ENCODE measurements around the gene CKAP4.

CKAP4 gene

DNA sequence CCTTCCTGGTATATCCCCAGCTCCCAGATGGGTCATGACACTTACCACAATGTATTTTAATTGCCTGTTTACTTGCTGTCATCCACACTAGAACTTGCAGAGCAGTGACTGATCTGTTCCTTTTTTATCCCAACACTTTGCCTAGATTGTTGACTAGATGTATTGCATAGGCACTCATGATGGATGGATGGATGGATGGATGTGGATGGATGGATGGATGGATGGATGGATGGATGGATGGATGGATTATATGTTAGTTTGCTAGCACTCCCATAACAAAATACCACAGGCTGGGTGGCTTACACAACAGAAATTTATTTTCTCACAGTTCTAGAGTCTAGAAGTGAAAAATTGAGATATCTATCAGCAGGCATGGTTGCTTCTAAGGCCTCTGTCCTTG is 8.7 kb upstream of the CKAP4 start:
- Histone ChIP-seq H3K4me3 (ENCODE audit: low read depth in 1 of 2, low read length in 2 of 2) (no peak overlapping the region), H3K27me3 (ENCODE audit: control insufficient read depth in 1 of 2, insufficient read depth in 2 of 2, low read length in 2 of 2) (no peaks in the 10 kb centered on the region), H3K4me1 (ENCODE audit: control insufficient read depth in 1 of 2, insufficient read depth in 2 of 2, low read length in 2 of 2) (no peaks in the 10 kb centered on the region), H3K36me3 (ENCODE audit: control insufficient read depth in 1 of 2, insufficient read depth in 2 of 2, low read length in 2 of 2) (no peaks in the 10 kb centered on the region), H3K9me3 (ENCODE audit: control insufficient read depth in 1 of 2, low read length in 2 of 2) (no peaks in the 10 kb centered on the region), H3K9ac (ENCODE audit: low read depth in 1 of 2, low read length in 2 of 2) (no peak overlapping the region), H3K27ac (ENCODE audit: low read depth, low read length) (no peak overlapping the region)

DNA sequence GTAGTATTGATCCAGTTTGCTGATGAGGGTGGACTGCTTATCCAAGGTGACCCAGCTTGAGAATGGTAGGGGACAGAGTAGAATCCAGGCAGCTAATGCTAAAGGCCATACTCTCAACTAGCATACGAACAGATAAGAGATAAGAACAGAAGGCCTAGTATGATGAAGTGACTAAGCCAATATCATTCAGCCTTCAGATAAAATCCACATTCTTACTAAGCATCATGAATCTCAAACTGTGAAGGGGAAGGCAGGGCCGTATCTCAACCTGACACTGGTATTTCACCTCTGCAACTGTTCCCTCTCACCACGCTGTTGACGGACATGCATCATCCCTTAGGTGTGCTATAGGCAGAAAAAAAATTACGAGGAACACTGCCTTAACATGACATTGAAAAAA is 8.1 kb upstream of the CKAP4 start:
- H3K4me1 ChIP-seq (ENCODE audit: control insufficient read depth in 1 of 2, insufficient read depth in 2 of 2, low read length in 2 of 2): no peaks in the 10 kb centered on the region
- H3K27me3 ChIP-seq (ENCODE audit: control insufficient read depth in 1 of 2, insufficient read depth in 2 of 2, low read length in 2 of 2): no peaks in the 10 kb centered on the region

GRCh38 chr12:106255493-106255892 is 7.7 kb upstream of the CKAP4 start:
- H3K36me3 ChIP-seq (ENCODE audit: control insufficient read depth in 1 of 2, insufficient read depth in 2 of 2, low read length in 2 of 2): no peaks in the 10 kb centered on the region
- H3K9ac ChIP-seq (ENCODE audit: low read depth in 1 of 2, low read length in 2 of 2): no peak overlapping the region
- H3K27me3 ChIP-seq (ENCODE audit: control insufficient read depth in 1 of 2, insufficient read depth in 2 of 2, low read length in 2 of 2): no peaks in the 10 kb centered on the region
- no peak overlapping the region for H3K4me3 ChIP-seq (ENCODE audit: low read depth in 1 of 2, low read length in 2 of 2)
- no peak overlapping the region for H3K27ac ChIP-seq (ENCODE audit: low read depth, low read length)
- no peaks in the 10 kb centered on the region for H3K9me3 ChIP-seq (ENCODE audit: control insufficient read depth in 1 of 2, low read length in 2 of 2)
- no peaks in the 10 kb centered on the region for H3K4me1 ChIP-seq (ENCODE audit: control insufficient read depth in 1 of 2, insufficient read depth in 2 of 2, low read length in 2 of 2)

More for the DNA sequence above, 8.1 kb upstream of the CKAP4 start:
- Histone ChIP-seq H3K27ac (ENCODE audit: low read depth, low read length) (no peak overlapping the region), H3K4me3 (ENCODE audit: low read depth in 1 of 2, low read length in 2 of 2) (no peak overlapping the region), H3K9me3 (ENCODE audit: control insufficient read depth in 1 of 2, low read length in 2 of 2) (no peaks in the 10 kb centered on the region), H3K36me3 (ENCODE audit: control insufficient read depth in 1 of 2, insufficient read depth in 2 of 2, low read length in 2 of 2) (no peaks in the 10 kb centered on the region), H3K9ac (ENCODE audit: low read depth in 1 of 2, low read length in 2 of 2) (no peak overlapping the region)

GRCh38 chr12:106254724-106255123 is 6.9 kb upstream of the CKAP4 start:
- H3K4me3 ChIP-seq (ENCODE audit: low read depth in 1 of 2, low read length in 2 of 2): no peak overlapping the region
- no peak overlapping the region for H3K9ac ChIP-seq (ENCODE audit: low read depth in 1 of 2, low read length in 2 of 2)
- no peaks in the 10 kb centered on the region for H3K36me3 ChIP-seq (ENCODE audit: control insufficient read depth in 1 of 2, insufficient read depth in 2 of 2, low read length in 2 of 2)
- peaks cover 3 to 4% of the 10 kb centered on the region in 2 donors for H3K4me1 ChIP-seq (ENCODE audit: control insufficient read depth in 1 of 2, insufficient read depth in 2 of 2, low read length in 2 of 2)
- no peaks in the 10 kb centered on the region for H3K9me3 ChIP-seq (ENCODE audit: control insufficient read depth in 1 of 2, low read length in 2 of 2)
- no peaks in the 10 kb centered on the region for H3K27me3 ChIP-seq (ENCODE audit: control insufficient read depth in 1 of 2, insufficient read depth in 2 of 2, low read length in 2 of 2)
- no peak overlapping the region for H3K27ac ChIP-seq (ENCODE audit: low read depth, low read length)

DNA sequence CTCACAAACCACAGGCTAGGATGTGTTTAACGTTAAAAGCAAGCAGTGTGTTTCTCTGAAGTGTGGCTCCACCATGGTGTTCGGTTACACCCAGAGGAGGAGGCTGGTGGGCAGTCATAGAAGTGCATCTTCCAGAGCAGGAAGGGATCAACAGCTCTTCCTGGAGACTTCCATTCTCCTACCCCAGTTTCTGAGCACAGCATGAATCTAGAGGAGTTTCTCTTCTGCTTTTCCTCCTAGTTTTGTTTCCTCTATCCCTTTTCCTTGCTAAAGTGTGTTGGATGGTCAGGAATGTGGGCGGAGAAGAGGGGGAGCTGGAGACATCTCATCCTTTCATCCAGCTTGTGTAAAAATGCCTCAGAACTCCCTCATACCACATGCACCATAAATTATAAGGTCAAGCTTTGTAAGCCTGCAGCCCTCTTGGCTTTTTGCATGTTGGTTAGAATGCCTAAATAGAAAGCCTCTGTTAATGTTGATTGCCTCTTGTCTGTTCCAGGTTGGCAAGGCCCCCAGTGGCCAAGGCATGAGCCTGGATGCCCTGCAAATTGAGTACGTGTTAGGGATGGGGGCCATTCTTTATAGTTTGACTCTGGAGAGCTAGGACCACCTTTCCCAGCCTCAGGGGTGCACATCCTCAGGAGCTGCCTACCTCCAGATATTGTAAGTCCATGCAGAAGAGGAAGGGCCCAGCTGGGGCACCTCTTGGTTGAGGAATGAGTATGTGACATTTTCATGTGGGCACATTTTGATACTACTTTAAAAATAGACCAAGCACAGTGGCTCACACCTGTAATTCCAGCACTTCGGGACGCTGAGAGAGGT is 4.0 kb upstream of the CKAP4 start:
- Histone ChIP-seq H3K9ac (ENCODE audit: low read depth in 1 of 2, low read length in 2 of 2) (no peak overlapping the region), H3K27me3 (ENCODE audit: control insufficient read depth in 1 of 2, insufficient read depth in 2 of 2, low read length in 2 of 2) (no peaks in the 10 kb centered on the region), H3K36me3 (ENCODE audit: control insufficient read depth in 1 of 2, insufficient read depth in 2 of 2, low read length in 2 of 2) (no peaks in the 10 kb centered on the region), H3K4me3 (ENCODE audit: low read depth in 1 of 2, low read length in 2 of 2) (no peak overlapping the region), H3K9me3 (ENCODE audit: control insufficient read depth in 1 of 2, low read length in 2 of 2) (no peaks in the 10 kb centered on the region), H3K4me1 (ENCODE audit: control insufficient read depth in 1 of 2, insufficient read depth in 2 of 2, low read length in 2 of 2) (peaks cover 17% of the 10 kb centered on the region in 2 donors), H3K27ac (ENCODE audit: low read depth, low read length) (no peak overlapping the region)

DNA sequence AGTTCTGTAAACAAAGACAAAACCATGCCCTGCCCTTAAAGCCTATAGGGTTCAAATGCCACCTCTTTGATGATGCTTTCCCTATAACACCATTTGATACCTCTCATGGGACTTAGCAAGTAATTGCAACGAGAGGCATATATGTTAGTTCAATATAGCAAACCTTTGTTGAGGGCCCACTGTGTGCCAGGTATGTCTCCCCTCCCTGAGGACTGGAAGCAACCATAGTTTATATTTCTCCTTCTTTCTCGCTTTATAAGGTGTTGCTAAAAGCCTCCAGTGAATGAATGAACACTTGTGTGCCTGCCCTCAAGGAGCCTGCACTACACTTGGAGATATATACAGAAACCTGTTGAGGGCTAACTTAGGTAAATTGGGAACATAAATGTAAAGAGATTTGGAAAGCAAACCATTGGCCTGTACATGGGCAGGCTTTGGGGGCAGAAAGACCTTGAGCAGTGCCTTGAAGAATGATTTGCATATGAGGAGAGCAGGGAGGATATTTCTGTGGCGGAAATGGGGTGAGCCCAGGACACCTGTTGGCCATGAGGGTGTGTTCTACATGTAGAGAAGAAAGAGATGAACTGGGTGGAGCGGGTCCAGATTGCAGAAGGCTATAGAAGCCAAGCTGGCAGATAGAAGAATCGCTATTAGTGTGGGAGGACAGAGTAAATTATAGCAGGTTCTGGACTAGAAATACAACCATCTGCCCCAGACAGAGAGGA is 1.8 kb upstream of the CKAP4 start:
- H3K4me1 ChIP-seq (ENCODE audit: control insufficient read depth in 1 of 2, insufficient read depth in 2 of 2, low read length in 2 of 2): peaks cover 27 to 39% of the 10 kb centered on the region in 2 donors
- H3K27me3 ChIP-seq (ENCODE audit: control insufficient read depth in 1 of 2, insufficient read depth in 2 of 2, low read length in 2 of 2): no peaks in the 10 kb centered on the region
- peak overlapping the region; percentile 79 for H3K27ac ChIP-seq (ENCODE audit: low read depth, low read length)
- H3K9me3 ChIP-seq (ENCODE audit: control insufficient read depth in 1 of 2, low read length in 2 of 2): no peaks in the 10 kb centered on the region
- H3K36me3 ChIP-seq (ENCODE audit: control insufficient read depth in 1 of 2, insufficient read depth in 2 of 2, low read length in 2 of 2): no peaks in the 10 kb centered on the region
- H3K9ac ChIP-seq (ENCODE audit: low read depth in 1 of 2, low read length in 2 of 2): peak overlapping the region in 1 of 2 donors; percentile 70
- peak overlapping the region in 1 of 2 donors; percentile 74 for H3K4me3 ChIP-seq (ENCODE audit: low read depth in 1 of 2, low read length in 2 of 2)

DNA sequence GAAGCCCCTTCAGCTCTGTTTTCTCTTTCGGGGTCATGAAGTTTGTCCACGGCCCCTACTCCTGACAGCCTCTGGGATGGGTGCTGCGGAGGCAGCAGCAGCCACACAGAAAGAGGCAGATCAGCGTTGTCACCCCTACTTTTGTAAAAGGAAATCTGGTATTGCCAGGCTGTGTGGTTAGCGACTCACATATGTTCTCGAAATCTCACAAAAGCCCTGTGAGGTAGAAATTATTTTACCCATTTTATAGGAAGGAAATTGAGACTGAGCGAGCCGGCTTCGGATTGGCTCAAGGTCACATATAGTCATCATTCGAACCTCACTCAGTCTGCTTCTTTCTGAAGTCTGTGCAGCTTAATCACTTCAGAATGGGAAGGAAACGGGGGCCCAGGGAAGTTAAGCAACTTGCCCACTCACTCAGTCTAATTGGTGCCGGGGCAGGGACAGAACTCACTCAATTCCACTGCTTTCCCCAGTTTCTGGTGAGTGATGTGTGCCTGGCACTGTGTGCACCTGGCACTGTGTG is 1.1 kb upstream of the CKAP4 start:
- Histone ChIP-seq H3K9ac (ENCODE audit: low read depth in 1 of 2, low read length in 2 of 2) (peak overlapping the region; percentile 60 to 70), H3K4me3 (ENCODE audit: low read depth in 1 of 2, low read length in 2 of 2) (peak overlapping the region; percentile 56 to 74), H3K4me1 (ENCODE audit: control insufficient read depth in 1 of 2, insufficient read depth in 2 of 2, low read length in 2 of 2) (peaks cover 27 to 40% of the 10 kb centered on the region in 2 donors), H3K27ac (ENCODE audit: low read depth, low read length) (peak overlapping the region; percentile 79), H3K9me3 (ENCODE audit: control insufficient read depth in 1 of 2, low read length in 2 of 2) (no peaks in the 10 kb centered on the region), H3K36me3 (ENCODE audit: control insufficient read depth in 1 of 2, insufficient read depth in 2 of 2, low read length in 2 of 2) (peaks cover 0 to 3% of the 10 kb centered on the region in 2 donors), H3K27me3 (ENCODE audit: control insufficient read depth in 1 of 2, insufficient read depth in 2 of 2, low read length in 2 of 2) (no peaks in the 10 kb centered on the region)

- peak overlapping the region; percentile 56 to 74 for H3K4me3 ChIP-seq (ENCODE audit: low read depth in 1 of 2, low read length in 2 of 2)
- peaks cover 27 to 40% of the 10 kb centered on the region in 2 donors for H3K4me1 ChIP-seq (ENCODE audit: control insufficient read depth in 1 of 2, insufficient read depth in 2 of 2, low read length in 2 of 2)
- peak overlapping the region; percentile 60 to 70 for H3K9ac ChIP-seq (ENCODE audit: low read depth in 1 of 2, low read length in 2 of 2)
- peak overlapping the region; percentile 79 for H3K27ac ChIP-seq (ENCODE audit: low read depth, low read length)
- no peaks in the 10 kb centered on the region for H3K27me3 ChIP-seq (ENCODE audit: control insufficient read depth in 1 of 2, insufficient read depth in 2 of 2, low read length in 2 of 2)
- no peaks in the 10 kb centered on the region for H3K9me3 ChIP-seq (ENCODE audit: control insufficient read depth in 1 of 2, low read length in 2 of 2)
- H3K36me3 ChIP-seq (ENCODE audit: control insufficient read depth in 1 of 2, insufficient read depth in 2 of 2, low read length in 2 of 2): peaks cover 0 to 4% of the 10 kb centered on the region in 2 donors
These were observed 559 bp upstream of the CKAP4 start for GRCh38 chr12:106248312-106248845.

- peak overlapping the region; percentile 52 to 79 for H3K9ac ChIP-seq (ENCODE audit: low read depth in 1 of 2, low read length in 2 of 2)
- H3K36me3 ChIP-seq (ENCODE audit: control insufficient read depth in 1 of 2, insufficient read depth in 2 of 2, low read length in 2 of 2): peaks cover 7 to 9% of the 10 kb centered on the region in 2 donors
- no peaks in the 10 kb centered on the region for H3K9me3 ChIP-seq (ENCODE audit: control insufficient read depth in 1 of 2, low read length in 2 of 2)
- H3K27me3 ChIP-seq (ENCODE audit: control insufficient read depth in 1 of 2, insufficient read depth in 2 of 2, low read length in 2 of 2): no peaks in the 10 kb centered on the region
- peak overlapping the region; percentile 75 to 82 for H3K4me3 ChIP-seq (ENCODE audit: low read depth in 1 of 2, low read length in 2 of 2)
- H3K27ac ChIP-seq (ENCODE audit: low read depth, low read length): peak overlapping the region; percentile 48
- H3K4me1 ChIP-seq (ENCODE audit: control insufficient read depth in 1 of 2, insufficient read depth in 2 of 2, low read length in 2 of 2): peaks cover 27 to 40% of the 10 kb centered on the region in 2 donors
These were observed 738 bp downstream of the CKAP4 start for GRCh38 chr12:106246891-106247673.

Data from duodenal mucosa (tissue), 2 donors.